ENCODE data around the gene CRIP3. TPM values are rescaled to one million over a fixed set of nuclear protein-coding genes. Genes with fewer than 3 reads are reported as not detected.

The CRIP3 gene
- total and polyA plus RNA-seq, 2 of the 13 experiments (the other 11 are each of a cell fraction or from before 2014, with no cell fraction given) = 6.3 to 9.3 TPM

DNA sequence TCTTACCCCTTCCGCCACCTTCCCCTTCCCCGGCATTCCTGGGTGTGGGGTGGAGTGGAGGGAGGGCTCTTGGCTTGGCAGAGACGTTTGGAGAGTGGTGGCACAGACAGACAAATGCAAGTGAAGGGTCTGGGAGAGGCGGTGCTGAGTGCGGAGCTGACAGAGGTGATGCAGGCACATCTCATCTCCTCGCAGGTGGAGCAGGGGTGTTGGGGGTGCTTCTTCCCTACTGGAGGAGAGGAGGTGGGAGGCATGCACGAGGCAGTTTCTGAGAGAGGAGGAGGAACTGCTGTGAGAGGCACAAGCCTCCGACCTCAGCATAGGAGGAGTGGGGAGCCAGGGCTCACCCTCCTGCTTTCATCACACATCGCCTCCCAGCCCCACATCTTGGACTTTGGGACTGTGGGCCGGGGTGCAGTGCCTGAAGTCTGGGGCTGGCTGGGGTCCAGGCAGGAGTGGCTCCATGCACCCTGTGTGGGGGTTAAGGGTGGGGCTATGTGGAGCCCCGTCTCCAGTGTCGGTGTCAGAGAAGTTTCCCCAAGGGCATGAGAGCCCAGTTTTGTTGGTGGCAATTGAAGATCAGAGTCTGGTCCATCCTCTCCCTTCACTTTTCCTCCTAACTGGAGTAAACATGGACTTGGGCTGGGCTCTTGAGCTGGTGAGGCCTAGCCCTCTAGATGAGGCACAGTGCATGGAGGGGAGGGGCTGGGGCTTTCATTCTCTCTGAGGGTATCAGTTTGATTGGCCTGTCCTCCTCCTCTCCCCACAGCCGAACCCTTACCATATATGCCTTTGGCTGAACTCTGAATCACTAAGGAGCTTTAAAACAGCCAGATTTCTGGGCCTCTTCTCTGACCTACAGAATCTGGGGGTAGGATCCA is 30.7 kb downstream of the CRIP3 start (continued):
- TF ChIP-seq, protein P1, sequence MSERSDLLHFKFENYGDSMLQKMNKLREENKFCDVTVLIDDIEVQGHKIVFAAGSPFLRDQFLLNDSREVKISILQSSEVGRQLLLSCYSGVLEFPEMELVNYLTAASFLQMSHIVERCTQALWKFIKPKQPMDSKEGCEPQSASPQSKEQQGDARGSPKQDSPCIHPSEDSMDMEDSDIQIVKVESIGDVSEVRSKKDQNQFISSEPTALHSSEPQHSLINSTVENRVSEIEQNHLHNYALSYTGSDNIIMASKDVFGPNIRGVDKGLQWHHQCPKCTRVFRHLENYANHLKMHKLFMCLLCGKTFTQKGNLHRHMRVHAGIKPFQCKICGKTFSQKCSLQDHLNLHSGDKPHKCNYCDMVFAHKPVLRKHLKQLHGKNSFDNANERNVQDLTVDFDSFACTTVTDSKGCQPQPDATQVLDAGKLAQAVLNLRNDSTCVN (CRISPR knock-in tag; IDR thresholded peaks at IDR 0.05; ENCODE audit: borderline replicate concordance) = no peak
- TF ChIP-seq ZNF333 (CRISPR knock-in tag; IDR thresholded peaks at IDR 0.05; ENCODE audit: borderline replicate concordance) = peak; percentile 91
- no peak for TF ChIP-seq PLRG1 (conservative IDR thresholded peaks at IDR 0.05)
- peak; percentile 60; the same call in 1 of the 2 replicates for TF ChIP-seq ZNF619 (CRISPR knock-in tag; IDR thresholded peaks at IDR 0.05)
- 0 out of 2 replicates have a peak, but pooled peaks have one; percentile 6 for TF ChIP-seq ZHX2 (IDR thresholded peaks at IDR 0.05; ENCODE audit: low read depth)
- TF ChIP-seq ZHX2 (CRISPR knock-in tag; IDR thresholded peaks at IDR 0.05; ENCODE audit: borderline replicate concordance) = no peak
- peak; percentile 13; the same call in 1 of the 2 replicates for TF ChIP-seq JUN (CRISPR knock-in tag; IDR thresholded peaks at IDR 0.05)
- no peak for TF ChIP-seq ZFP36 (IDR thresholded peaks at IDR 0.05; ENCODE audit: borderline replicate concordance, low read depth, low read length, partially characterized antibody)
- peak; percentile 30 for TF ChIP-seq CCAR2 (optimal IDR thresholded peaks at IDR 0.05; ENCODE audit: low read depth, low read length)
- peak; percentile 30; the same call in 1 of the 2 replicates for TF ChIP-seq PAX8 (CRISPR knock-in tag; IDR thresholded peaks at IDR 0.05; ENCODE audit: borderline replicate concordance)
- TF ChIP-seq ZNF737 (CRISPR knock-in tag; IDR thresholded peaks at IDR 0.05; ENCODE audit: borderline replicate concordance) = no peak
- TF ChIP-seq, protein P2, sequence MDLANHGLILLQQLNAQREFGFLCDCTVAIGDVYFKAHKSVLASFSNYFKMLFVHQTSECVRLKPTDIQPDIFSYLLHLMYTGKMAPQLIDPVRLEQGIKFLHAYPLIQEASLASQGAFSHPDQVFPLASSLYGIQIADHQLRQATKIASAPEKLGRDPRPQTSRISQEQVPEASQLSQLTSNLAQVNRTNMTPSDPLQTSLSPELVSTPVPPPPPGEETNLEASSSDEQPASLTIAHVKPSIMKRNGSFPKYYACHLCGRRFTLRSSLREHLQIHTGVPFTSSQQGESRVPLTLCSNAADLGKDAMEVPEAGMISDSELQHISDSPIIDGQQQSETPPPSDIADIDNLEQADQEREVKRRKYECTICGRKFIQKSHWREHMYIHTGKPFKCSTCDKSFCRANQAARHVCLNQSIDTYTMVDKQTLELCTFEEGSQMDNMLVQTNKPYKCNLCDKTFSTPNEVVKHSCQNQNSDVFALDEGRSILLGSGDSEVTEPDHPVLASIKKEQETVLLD (CRISPR knock-in tag; IDR thresholded peaks at IDR 0.05; ENCODE audit: low read depth) = no peak
- 0 out of 2 replicates have a peak, but pooled peaks have one; percentile 49 for TF ChIP-seq KDM2A (CRISPR knock-in tag; IDR thresholded peaks at IDR 0.05; ENCODE audit: borderline replicate concordance, low read depth)
- peak; percentile 56; the same call in 1 of the 2 replicates for TF ChIP-seq RBFOX2 (IDR thresholded peaks at IDR 0.05; ENCODE audit: low read depth, low read length)
- TF ChIP-seq, protein P3, sequence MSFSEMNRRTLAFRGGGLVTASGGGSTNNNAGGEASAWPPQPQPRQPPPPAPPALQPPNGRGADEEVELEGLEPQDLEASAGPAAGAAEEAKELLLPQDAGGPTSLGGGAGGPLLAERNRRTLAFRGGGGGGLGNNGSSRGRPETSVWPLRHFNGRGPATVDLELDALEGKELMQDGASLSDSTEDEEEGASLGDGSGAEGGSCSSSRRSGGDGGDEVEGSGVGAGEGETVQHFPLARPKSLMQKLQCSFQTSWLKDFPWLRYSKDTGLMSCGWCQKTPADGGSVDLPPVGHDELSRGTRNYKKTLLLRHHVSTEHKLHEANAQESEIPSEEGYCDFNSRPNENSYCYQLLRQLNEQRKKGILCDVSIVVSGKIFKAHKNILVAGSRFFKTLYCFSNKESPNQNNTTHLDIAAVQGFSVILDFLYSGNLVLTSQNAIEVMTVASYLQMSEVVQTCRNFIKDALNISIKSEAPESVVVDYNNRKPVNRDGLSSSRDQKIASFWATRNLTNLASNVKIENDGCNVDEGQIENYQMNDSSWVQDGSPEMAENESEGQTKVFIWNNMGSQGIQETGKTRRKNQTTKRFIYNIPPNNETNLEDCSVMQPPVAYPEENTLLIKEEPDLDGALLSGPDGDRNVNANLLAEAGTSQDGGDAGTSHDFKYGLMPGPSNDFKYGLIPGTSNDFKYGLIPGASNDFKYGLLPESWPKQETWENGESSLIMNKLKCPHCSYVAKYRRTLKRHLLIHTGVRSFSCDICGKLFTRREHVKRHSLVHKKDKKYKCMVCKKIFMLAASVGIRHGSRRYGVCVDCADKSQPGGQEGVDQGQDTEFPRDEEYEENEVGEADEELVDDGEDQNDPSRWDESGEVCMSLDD (CRISPR knock-in tag; IDR thresholded peaks at IDR 0.05; ENCODE audit: borderline replicate concordance) = peak; percentile 93
